GM12891 (cell line): ENCODE measurements around the gene VSTM2L.

ENCODE experiments used
- PAX5 ChIP-seq: IDR thresholded peaks from 2 replicates; pipeline ENCODE4 v1.6.1; 2011; ENCODE audit warnings: low read length, moderate library complexity, mild to moderate bottlenecking; ENCODE audit not compliant: insufficient read depth, severe bottlenecking
- POLR2A ChIP-seq: IDR thresholded peaks from 2 replicates; pipeline ENCODE4 v1.6.1; 2011; ENCODE audit warnings: low read depth, low read length, control low read depth
- POLR2AphosphoS5 ChIP-seq: IDR thresholded peaks from 2 replicates; pipeline ENCODE4 v1.6.1; 2011; ENCODE audit warnings: low read depth, low read length, control low read depth
- POU2F2 ChIP-seq: IDR thresholded peaks from 2 replicates; pipeline ENCODE4 v1.6.1; 2011; ENCODE audit warnings: low read depth, mild to moderate bottlenecking, control low read depth, low read length, moderate library complexity
- SPI1 ChIP-seq: IDR thresholded peaks from 2 replicates; pipeline ENCODE4 v1.6.1; 2011; ENCODE audit warnings: low read depth, low read length, control low read depth
- TAF1 ChIP-seq: IDR thresholded peaks from 2 replicates; pipeline ENCODE4 v1.6.1; 2011; ENCODE audit warnings: low read depth, low read length, control low read depth

DNA sequence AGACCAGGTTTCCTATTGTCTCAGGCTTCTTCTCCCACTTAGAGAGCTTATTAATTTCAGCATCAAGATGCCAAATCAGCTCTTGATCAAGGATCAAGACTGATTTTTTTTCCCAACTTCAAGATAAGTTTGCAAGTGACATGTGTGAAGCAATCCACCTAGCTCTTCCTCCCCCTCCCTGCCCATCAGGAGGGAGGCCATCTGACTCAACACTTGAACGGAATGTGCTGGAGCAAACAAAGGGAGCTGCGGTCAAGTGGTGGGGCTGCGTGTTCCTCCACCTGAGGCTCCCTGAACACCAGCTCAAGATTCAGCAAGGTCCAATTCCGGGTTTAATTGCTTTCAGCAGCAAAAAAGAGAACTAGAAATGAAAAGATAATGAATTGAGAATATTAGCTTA, 91.6 kb downstream of the VSTM2L start:
- no peak for TF ChIP-seq POLR2A
- no peak for TF ChIP-seq PAX5
- TF ChIP-seq POLR2AphosphoS5 = no peak
- no peak for TF ChIP-seq SPI1
- TF ChIP-seq TAF1 = no peak
- no peak for TF ChIP-seq POU2F2
